Hepatic stellate cell (primary cell): Measurements from ENCODE around the gene POLDIP3.
A peak's percentile ranks its signal among the peaks of the same experiment; 100 is the strongest.

Experiments used
- DNase-seq: peaks from one replicate; pipeline ENCODE4 v3.0.0; 2011; ENCODE audit warnings: low spot score

The POLDIP3 gene, protein sequence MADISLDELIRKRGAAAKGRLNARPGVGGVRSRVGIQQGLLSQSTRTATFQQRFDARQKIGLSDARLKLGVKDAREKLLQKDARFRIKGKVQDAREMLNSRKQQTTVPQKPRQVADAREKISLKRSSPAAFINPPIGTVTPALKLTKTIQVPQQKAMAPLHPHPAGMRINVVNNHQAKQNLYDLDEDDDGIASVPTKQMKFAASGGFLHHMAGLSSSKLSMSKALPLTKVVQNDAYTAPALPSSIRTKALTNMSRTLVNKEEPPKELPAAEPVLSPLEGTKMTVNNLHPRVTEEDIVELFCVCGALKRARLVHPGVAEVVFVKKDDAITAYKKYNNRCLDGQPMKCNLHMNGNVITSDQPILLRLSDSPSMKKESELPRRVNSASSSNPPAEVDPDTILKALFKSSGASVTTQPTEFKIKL

DNA sequence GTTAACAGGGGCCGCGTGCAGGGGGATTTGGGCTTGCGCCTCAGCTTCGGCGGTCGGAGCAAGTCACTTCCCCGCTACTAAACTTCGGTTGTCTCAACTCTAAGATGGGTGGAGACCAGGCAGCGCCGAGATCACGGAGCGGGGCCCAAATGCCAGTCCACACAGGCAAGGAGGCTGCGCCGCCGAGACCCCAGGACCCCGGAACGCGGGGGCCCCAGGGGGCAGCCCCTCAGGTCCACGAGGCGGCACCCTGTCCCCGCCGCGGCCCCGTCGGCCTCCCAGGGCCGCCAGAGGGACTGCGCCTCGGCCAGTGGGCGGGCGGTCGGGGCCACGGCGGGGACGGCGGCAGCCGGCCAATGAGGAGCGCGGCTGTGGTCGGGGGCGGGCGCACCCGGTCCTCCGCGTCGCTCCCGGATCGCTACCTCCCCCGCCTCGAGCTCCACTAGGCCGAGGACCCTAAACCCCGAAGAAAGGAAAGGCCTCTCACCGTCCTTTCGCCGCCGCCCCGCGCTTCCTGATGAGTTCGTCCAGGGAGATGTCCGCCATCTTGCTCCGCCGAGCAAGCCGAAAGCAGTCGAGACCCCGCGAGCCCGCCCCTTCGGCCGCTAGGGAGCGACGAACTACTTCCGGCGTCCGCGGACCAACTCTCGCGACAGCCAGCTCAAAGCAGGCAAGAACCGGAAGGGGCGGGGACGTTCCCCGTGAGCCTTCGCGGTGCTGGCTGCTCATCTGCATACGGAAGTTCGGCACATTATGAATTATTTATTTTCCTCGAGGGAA lies at the start of gene POLDIP3:
Gene POLDIP3 (minus strand): TSS at position 572 of the 780 bp plus-strand sequence. CDS start 26 bp downstream, at position 546.
- peak; percentile 97 for DNase-seq

DNA sequence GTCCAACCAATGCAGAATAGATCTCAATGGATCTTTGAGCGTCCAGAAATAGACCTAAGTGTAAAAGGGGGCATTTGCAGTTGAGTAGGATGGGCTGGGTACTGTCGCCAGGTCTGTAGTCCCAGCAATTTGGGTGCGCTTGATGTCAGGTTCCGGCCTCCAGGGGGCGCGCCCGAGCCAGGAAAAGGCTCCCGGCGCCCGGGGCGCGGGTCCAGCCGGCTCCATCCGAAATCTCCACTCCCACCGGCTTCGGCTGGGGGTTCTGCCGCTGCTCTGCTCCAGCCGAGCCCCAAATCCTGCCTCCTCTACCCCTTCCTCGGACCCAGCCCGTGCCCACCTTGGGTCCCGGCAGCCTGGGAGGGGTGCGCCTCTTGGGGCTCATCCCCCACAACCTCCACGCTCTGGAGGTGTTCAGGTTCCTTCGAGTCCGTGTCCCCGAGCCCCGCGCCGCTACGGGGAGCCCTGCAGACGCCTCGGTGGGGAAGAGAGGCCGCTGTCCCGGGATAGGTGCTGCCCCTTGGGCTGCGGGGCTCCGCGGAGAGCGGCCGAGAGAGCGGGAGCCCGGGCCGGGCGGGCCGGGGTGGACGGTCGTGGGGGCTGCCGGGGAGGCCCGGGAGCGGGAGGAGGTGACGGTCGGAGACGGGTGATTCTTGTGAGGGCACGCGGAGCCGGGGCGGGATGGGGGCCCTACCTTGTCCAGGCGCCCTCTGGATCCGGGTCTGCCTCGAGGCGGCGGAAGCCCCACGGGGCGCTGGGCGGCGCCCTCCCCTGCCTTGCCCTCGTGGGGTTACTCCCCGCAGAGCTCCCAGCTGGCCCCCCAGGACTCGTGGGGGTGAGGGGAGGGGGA lies 47.5 kb upstream of the POLDIP3 start:
- DNase-seq = peak; percentile 86

DNA sequence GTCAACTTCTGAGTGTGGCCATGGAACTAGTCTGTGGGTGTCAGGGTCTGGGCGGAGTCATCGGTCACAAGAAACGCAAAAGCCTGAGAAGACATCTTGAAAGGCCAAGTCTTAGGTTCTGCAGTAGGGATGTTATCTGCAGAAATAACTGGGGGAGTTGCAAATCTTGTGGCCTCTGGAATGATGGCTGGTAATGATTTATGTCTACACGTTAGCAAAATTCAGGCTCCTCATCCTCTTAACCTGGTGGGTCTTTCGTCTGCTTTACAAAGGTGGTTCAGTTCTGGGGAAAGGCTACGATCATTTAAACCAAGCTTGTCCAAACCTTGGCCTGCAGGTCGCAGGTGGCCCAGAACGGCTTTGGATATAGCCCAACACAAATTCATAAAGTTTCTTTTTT lies 41.9 kb upstream of the POLDIP3 start:
- DNase-seq = no peak

DNA sequence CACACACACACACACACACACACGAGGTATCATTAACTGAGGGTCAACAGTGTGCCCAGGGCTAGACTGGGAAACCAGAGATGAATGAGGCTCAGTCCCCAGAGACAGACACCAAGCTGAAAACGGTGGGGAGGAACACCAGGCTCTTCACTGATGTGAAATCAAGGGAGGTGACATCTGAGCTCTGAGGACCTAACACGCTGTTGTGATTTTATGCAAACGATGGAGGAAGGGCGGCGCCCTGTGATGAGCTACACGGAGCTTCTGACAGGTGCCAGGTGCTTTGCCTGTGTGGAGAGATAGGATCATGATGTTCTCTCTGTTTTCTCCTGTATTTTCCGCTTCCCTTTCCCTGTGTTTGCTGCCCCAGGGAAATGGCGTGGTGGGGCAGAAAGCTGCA lies 41.0 kb upstream of the POLDIP3 start:
- no peak for DNase-seq

GRCh38 chr22:42654436-42655073 lies 39.9 kb upstream of the POLDIP3 start:
- DNase-seq = no peak

- no peak for DNase-seq
These were observed 39.3 kb upstream of the POLDIP3 start for GRCh38 chr22:42653999-42654398.

- peak; percentile 71 for DNase-seq
These were observed 36.5 kb upstream of the POLDIP3 start for GRCh38 chr22:42651134-42651533.

- DNase-seq = peak; percentile 96
These were observed 34.8 kb upstream of the POLDIP3 start, which contains the start of gene CYB5R3 for GRCh38 chr22:42649246-42650099. Gene CYB5R3, minus strand, starts transcription at chr22:42649392. Its CDS starts 77 bp downstream, at chr22:42649315.

GRCh38 chr22:42648368-42649245 lies 33.9 kb upstream of the POLDIP3 start:
- peak; percentile 68 for DNase-seq

DNA sequence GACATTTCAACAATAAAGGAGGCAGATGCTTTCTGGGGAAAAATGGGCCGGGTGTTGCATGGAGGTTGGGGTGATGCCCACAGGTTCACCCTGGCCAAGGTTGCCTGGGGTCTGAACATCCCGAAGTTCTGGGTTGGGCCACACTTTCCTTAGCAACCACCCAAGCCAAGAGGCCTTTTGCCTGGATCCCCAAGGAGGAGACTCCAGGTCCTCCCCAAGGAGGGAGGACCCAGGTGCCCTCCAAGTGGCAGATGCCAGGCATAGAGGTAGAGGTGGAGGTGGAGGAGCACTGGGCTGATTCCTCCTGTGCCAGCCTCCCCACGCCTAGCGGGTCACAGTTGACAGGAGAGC lies 33.3 kb upstream of the POLDIP3 start:
- DNase-seq = no peak

DNA sequence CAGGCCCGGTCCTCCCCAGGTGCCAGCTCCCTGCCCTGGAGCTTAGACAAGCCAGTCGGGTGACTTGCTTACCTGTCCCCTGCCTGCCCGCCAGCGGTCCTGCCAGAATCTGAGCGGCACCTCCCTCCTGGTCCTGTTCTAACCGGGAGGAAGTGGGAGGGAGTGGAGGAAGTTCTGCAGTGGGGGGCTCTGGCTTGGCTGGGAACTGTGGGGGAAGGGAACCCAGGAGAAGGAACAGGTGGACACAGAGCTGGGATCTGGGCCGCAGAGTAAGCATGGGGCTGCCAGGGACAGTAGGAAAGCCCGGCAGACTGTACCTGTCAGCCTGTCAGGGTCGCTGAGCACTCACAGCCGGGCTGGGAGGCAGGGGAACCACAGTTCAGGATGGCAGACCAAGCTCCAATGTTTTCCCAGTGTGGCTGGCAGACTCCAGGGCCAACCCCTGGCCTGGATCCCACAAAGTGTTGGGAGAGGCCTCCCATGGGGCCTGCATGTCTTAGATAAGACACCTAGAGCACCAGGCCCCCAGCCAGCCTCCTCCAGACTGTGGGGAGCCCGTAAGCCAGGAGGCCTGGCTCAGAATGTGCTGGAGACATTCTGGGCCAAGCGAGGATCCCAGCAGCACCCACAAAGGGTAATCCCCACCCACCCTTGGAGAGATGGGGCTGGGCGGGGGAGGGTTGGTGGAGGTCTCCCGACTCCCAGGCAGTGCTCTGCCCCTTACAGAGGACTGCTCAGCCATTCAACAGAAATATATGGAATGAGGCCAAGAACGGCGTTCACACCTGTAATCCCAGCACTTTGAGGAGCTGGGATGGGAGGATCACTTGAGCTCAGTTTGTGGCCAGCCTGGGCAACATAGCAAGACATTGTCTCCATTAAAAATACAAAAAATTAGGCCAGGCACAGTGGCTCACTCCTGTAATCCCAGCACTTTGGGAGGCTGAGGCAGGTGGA lies 32.2 kb upstream of the POLDIP3 start:
- peak; percentile 43 for DNase-seq

GRCh38 chr22:42645938-42646568 lies 31.4 kb upstream of the POLDIP3 start:
- no peak for DNase-seq

DNA sequence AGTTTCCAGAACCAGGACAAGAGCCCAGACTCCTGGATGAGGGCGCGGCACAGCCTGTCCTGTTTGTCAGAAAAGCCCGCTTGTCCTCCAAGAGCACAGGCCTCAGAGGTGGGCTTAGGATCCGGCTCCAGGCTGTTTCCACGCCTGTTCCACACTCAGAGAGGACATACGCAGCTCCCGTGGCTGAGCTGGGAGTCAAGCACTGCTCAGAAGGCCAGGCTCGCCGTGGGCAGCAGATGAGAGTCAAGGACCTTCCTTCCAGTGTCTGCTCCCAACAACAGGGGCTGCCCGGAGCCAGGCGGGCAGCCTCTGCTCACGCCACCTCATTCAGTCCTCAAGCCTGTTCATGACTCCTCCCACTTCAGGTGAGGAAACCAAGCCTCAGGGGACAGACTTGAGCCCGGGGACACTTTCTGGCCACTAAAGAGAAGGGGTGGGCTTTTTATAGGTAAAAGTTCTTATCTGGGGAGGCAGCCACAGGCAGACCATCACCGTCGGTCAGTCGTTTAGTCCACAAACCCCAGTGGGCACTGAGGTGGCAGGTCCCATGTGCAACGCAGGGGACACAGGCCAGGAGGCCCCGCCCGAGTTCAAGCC lies 30.8 kb upstream of the POLDIP3 start:
- no peak for DNase-seq

DNA sequence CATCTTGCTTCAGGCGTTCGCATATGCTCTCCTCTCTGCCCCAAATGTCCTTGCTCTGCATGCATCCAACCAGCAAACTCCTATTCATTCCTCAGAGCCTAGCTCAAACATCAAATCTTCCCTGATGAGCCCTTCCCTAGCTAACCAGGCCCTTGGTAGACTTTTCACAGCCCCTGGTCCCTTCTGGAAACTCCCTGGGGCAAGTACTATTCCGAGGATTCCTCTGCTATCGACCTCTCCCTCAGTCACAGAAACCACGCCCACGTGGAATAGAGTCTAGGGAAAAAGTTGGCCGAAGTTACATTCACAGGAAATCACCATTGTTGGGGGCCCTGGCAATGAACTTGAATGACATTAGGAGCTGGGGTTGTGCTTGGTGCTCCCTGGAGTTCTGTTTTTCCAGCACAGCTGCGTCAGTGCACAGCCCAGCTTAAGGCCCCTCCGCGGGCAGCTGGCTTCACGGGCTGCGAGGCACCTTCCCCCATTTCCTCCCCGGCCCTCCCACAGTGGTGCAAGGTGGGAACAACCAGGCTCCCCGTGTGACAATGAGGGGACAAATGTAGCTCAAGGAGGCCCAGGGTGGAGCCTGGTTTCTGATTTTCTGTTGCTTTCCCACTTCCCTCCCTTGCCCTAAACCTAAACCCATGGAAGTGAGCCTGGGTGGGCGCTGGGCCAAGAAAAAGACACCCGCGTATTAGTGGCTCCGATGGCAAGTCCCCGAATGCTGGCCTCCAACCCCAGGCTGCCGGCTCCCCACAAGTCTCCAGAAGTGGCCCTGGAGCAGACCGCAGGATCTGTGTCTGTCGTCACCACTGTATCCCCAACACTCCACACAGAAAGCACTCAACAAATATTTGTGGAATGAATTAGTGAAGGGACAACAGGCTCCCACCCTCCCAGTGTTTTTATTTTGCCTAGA lies 30.0 kb upstream of the POLDIP3 start:
- DNase-seq = peak; percentile 66

DNA sequence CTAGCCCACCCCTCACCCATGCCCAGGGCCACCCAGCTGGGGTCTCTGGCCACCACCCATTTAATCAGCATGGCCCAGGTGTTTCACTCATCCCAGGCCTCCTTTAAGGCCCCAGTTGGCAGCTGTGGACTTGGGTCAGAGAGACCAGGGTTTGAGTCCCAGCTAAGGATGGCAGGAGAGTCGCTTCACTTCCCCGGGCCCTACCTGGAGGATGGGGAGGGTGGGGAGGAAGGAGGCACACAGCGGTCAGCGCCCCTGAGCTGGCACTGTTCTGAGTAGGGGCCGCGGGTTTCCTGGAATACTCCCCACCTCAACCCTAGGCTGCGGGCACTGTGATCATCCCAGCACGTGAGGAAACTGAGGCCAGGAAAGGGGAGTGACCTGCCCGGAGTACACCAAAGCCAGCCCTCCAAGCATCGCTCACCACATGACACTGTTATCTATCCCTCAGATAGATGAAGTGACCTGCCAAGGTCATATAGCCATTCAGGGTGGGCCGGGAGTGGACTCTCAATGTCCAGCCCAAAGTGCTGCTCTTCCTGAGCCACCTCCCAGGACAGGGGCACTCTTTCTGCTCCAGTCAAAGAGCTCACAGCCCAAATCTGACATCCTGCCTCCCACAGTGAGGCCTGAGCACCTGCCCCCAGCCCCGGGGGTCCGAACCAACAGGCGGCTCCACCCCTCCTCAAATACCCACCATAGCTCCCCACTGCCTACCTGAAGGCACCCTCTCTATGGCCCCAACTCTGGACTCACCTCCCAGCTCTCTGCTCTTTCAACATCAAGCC lies 29.1 kb upstream of the POLDIP3 start:
- DNase-seq = no peak
